ENCODE results near the gene TMEM269.

GRCh38 chr1:42776502-42776901, 8.3 kb upstream of the TMEM269 start:
- no peak for TF ChIP-seq POLR2A (IDR thresholded peaks at IDR 0.05)
- no peak for TF ChIP-seq EP300 (IDR thresholded peaks at IDR 0.05)

Data from stomach (tissue), 4 donors.